ENCODE data around the gene STUB1. TPM values are rescaled to one million over a fixed set of nuclear protein-coding genes. Genes with fewer than 3 reads are reported as not detected.

The STUB1 gene
- total and polyA plus RNA-seq, 4 donors: 32.4 to 74.4 (median 50.2) TPM

- no peak overlapping the region for H3K9ac ChIP-seq (ENCODE audit: low read depth in 1 of 2, low read length in 2 of 2)
- TF ChIP-seq REST (IDR thresholded peaks at IDR 0.05) (no peak), ATF3 (IDR thresholded peaks at IDR 0.05) (no peak), CTCF (IDR thresholded peaks at IDR 0.05; ENCODE audit: low read depth, low read length, missing input control) (no peak), NR2F2 (IDR thresholded peaks at IDR 0.05) (no peak), RXRA (IDR thresholded peaks at IDR 0.05) (no peak), TAF1 (conservative IDR thresholded peaks at IDR 0.05) (no peak), HNF4A (conservative IDR thresholded peaks at IDR 0.05) (no peak), SP1 (IDR thresholded peaks at IDR 0.05) (no peak), JUND (IDR thresholded peaks at IDR 0.05) (no peak), YY1 (IDR thresholded peaks at IDR 0.05) (no peak)
- no peaks in the 10 kb centered on the region for H3K9me3 ChIP-seq (ENCODE audit: control insufficient read depth in 4 of 4, low read length in 3 of 4)
- H3K36me3 ChIP-seq (ENCODE audit: control insufficient read depth in 4 of 4, insufficient read depth in 3 of 4, low read depth in 1 of 4, low read length in 3 of 4): no peaks in the 10 kb centered on the region
- 34% methylated on average over 30 of the region's 30 CpGs for WGBS
- no peak overlapping the region for H3K4me3 ChIP-seq (ENCODE audit: low read depth in 1 of 3, low read length in 3 of 3)
- H3K4me1 ChIP-seq (ENCODE audit: control insufficient read depth in 4 of 4, insufficient read depth in 4 of 4, low read length in 3 of 4): peaks cover 0 to 8% (median 4%) of the 10 kb centered on the region in 4 donors
- H3K27me3 ChIP-seq (ENCODE audit: control insufficient read depth in 4 of 4, insufficient read depth in 4 of 4, low read length in 3 of 4): peaks cover 4 to 18% (median 7%) of the 10 kb centered on the region in 4 donors
- no peak overlapping the region for H3K27ac ChIP-seq (ENCODE audit: low read depth in 1 of 2, low read length in 2 of 2)
- no peak for DNase-seq (ENCODE audit: low spot score)
Observed at GRCh38 chr16:709566-710499, 29.6 kb downstream of the STUB1 start.

- 68% methylated on average over 21 of the region's 21 CpGs for WGBS
- Histone ChIP-seq H3K4me1 (ENCODE audit: control insufficient read depth in 4 of 4, insufficient read depth in 4 of 4, low read length in 3 of 4) (peaks cover 4 to 13% (median 7%) of the 10 kb centered on the region in 4 donors), H3K27me3 (ENCODE audit: control insufficient read depth in 4 of 4, insufficient read depth in 4 of 4, low read length in 3 of 4) (peaks cover 4 to 18% (median 6%) of the 10 kb centered on the region in 4 donors), H3K9me3 (ENCODE audit: control insufficient read depth in 4 of 4, low read length in 3 of 4) (no peaks in the 10 kb centered on the region), H3K4me3 (ENCODE audit: low read depth in 1 of 3, low read length in 3 of 3) (no peak overlapping the region), H3K36me3 (ENCODE audit: control insufficient read depth in 4 of 4, insufficient read depth in 3 of 4, low read depth in 1 of 4, low read length in 3 of 4) (no peaks in the 10 kb centered on the region), H3K27ac (ENCODE audit: low read depth in 1 of 2, low read length in 2 of 2) (no peak overlapping the region), H3K9ac (ENCODE audit: low read depth in 1 of 2, low read length in 2 of 2) (no peak overlapping the region)
- no peak for DNase-seq (ENCODE audit: low spot score)
- no peak for TF ChIP-seq CTCF (IDR thresholded peaks at IDR 0.05; ENCODE audit: low read depth, low read length, missing input control)
- TF ChIP-seq RAD21 (IDR thresholded peaks at IDR 0.05): no peak
Observed at GRCh38 chr16:710500-711075, 30.4 kb downstream of the STUB1 start.

All from liver (tissue), 9 donors.